ENCODE results near the gene GRK7.

- TF ChIP-seq, protein P1, sequence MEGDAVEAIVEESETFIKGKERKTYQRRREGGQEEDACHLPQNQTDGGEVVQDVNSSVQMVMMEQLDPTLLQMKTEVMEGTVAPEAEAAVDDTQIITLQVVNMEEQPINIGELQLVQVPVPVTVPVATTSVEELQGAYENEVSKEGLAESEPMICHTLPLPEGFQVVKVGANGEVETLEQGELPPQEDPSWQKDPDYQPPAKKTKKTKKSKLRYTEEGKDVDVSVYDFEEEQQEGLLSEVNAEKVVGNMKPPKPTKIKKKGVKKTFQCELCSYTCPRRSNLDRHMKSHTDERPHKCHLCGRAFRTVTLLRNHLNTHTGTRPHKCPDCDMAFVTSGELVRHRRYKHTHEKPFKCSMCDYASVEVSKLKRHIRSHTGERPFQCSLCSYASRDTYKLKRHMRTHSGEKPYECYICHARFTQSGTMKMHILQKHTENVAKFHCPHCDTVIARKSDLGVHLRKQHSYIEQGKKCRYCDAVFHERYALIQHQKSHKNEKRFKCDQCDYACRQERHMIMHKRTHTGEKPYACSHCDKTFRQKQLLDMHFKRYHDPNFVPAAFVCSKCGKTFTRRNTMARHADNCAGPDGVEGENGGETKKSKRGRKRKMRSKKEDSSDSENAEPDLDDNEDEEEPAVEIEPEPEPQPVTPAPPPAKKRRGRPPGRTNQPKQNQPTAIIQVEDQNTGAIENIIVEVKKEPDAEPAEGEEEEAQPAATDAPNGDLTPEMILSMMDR (IDR thresholded peaks at IDR 0.05; ENCODE audit: low read depth, low read length): no peak
- TF ChIP-seq POLR2A (IDR thresholded peaks at IDR 0.05; ENCODE audit: extremely low read depth, insufficient read length): no peak
- TF ChIP-seq MAX (IDR thresholded peaks at IDR 0.05; ENCODE audit: low read depth, low read length): no peak
Observed at GRCh38 chr3:141743305-141743704, 19.9 kb upstream of the GRK7 start.
